ENCODE measurements around the gene HOXB9.

DNA sequence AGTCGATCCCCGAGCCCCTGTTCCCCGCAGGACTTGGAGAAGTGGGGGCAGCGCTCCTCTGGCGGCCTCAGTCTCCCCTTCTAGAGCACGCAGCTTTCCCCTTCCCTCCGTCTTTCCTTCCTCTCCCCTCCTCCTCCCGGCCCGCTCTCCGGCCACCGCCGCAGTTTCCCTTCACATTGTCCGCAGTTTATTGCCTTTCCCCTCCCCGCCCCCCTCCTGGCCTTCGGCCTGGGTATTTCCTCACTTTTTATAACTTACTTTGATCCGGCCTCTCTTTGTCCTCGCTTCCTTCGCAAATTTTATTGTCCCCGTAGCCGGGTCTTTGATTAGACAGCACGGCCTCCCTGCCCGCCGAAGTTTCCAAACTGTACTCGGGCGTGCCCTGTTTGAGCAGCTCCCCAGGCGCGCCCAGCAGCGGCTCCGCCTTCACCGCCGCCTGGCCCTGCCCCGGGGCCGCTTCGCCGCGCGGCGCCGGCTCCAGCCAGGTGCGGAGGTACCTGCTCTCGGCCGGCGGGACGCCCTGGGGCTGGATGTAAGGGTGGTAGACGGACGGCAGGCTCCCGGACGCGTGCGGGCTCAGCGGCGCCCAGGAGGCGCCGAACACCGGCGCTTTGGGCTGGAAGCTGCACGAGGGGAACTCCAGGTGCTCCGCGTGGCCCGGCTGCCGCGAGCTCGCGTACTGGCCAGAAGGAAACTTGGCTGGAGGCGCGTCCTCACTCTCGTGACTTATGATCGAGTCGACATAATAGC is 488 bp downstream of the HOXB9 start:
- TF ChIP-seq, protein P1, sequence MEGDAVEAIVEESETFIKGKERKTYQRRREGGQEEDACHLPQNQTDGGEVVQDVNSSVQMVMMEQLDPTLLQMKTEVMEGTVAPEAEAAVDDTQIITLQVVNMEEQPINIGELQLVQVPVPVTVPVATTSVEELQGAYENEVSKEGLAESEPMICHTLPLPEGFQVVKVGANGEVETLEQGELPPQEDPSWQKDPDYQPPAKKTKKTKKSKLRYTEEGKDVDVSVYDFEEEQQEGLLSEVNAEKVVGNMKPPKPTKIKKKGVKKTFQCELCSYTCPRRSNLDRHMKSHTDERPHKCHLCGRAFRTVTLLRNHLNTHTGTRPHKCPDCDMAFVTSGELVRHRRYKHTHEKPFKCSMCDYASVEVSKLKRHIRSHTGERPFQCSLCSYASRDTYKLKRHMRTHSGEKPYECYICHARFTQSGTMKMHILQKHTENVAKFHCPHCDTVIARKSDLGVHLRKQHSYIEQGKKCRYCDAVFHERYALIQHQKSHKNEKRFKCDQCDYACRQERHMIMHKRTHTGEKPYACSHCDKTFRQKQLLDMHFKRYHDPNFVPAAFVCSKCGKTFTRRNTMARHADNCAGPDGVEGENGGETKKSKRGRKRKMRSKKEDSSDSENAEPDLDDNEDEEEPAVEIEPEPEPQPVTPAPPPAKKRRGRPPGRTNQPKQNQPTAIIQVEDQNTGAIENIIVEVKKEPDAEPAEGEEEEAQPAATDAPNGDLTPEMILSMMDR (IDR thresholded peaks at IDR 0.05; ENCODE audit: low read length) = no peak
- TF ChIP-seq EZH2 (optimal IDR thresholded peaks at IDR 0.05; ENCODE audit: low read depth, low read length) = no peak

Data from MM.1S (cell line).